B cell (primary cell): Measurements from ENCODE around the gene KCNT2. TPM values are rescaled to one million over a fixed set of nuclear protein-coding genes. Genes with fewer than 3 reads are reported as not detected.

Experiments
- ATAC-seq: fragments of 200-7000 bp; cut with Tn5 transposase; one replicate; pipeline ENCODE4 v1.10.0; 2021; ENCODE audit warnings: low read depth, mild to moderate bottlenecking, moderate number of reproducible peaks, moderate library complexity
- CTCF ChIA-PET: fragments of 350-600 bp; sonication (Branson Sonifier 250); formaldehyde crosslinking; loops from one replicate; lab custom pipeline; 2021; ENCODE audit warnings: antibody characterized with exemption, inconsistent platforms; lab: Charles Lee
- POLR2A ChIA-PET: fragments of 350-600 bp; sonication (Branson Sonifier 250); formaldehyde crosslinking; loops from one replicate; lab custom pipeline; 2021; ENCODE audit warnings: antibody characterized with exemption; lab: Charles Lee
- DNase-seq: peaks from one replicate; pipeline ENCODE4 v3.0.0; 2013
- H2AFZ ChIP-seq: 2 replicates; pipeline ENCODE4 v1.6.1; 2012; ENCODE audit warnings: mild to moderate bottlenecking, low read depth, low read length; ENCODE audit not compliant: insufficient read depth, poor library complexity, severe bottlenecking
- H3K27ac ChIP-seq, 2 donors: 1 replicate in 1 of 2; 2 replicates in 1 of 2; pipeline ENCODE4 v1.5.1; 2012 to 2013; ENCODE audit warnings: low read length in 2 of 2, mild to moderate bottlenecking in 2 of 2, moderate library complexity in 1 of 2
- H3K27me3 ChIP-seq, 4 experiments: fragments of 200-600 bp in 1 of 4; sonication (generic) in 1 of 4; replicated peaks in 1 of 4; 1 replicate in 2 of 4; 2 replicates in 2 of 4; pipeline versions ENCODE4 v1.6.1 to v1.7.0; 2013 to 2016; ENCODE audit warnings: low read length in 3 of 4, mild to moderate bottlenecking in 2 of 4, mixed read lengths in 1 of 4, moderate library complexity in 1 of 4; ENCODE audit not compliant: insufficient read depth in 4 of 4, control insufficient read depth in 3 of 4; ENCODE audit errors: control extremely low read depth in 1 of 4
- H3K36me3 ChIP-seq, 2 experiments: replicated peaks in 1 of 2; 1 replicate in 1 of 2; 2 replicates in 1 of 2; pipeline versions ENCODE4 v1.6.1 to v1.7.1; 2013; ENCODE audit warnings: low read length in 1 of 2; ENCODE audit not compliant: insufficient read depth in 2 of 2, control insufficient read depth in 1 of 2; ENCODE audit errors: control extremely low read depth in 1 of 2, extremely low read depth in 1 of 2
- H3K4me1 ChIP-seq, 2 donors: fragments of 200-600 bp in 1 of 2; sonication (generic) in 1 of 2; 1 replicate in 1 of 2; 2 replicates in 1 of 2; pipeline versions ENCODE4 v1.5.1 to v1.6.1; 2013 to 2017; ENCODE audit warnings: low read length in 2 of 2; ENCODE audit not compliant: control insufficient read depth in 2 of 2, insufficient read depth in 2 of 2
- H3K4me2 ChIP-seq: replicated peaks from 2 replicates; pipeline ENCODE3; 2012; ENCODE audit warnings: mild to moderate bottlenecking, low read depth, low read length; ENCODE audit not compliant: poor library complexity, severe bottlenecking
- H3K4me3 ChIP-seq, 5 experiments: fragments of 200-600 bp in 1 of 5; sonication (generic) in 1 of 5; 1 replicate in 3 of 5; 2 replicates in 2 of 5; pipeline versions ENCODE4 v1.5.1 to v1.7.0; 2011 to 2016; ENCODE audit warnings: low read length in 4 of 5, mild to moderate bottlenecking in 4 of 5, low read depth in 2 of 5, control low read depth in 1 of 5, moderate library complexity in 1 of 5; ENCODE audit not compliant: insufficient read depth in 1 of 5; ENCODE audit errors: control extremely low read depth in 1 of 5, extremely low read depth in 1 of 5
- H3K79me2 ChIP-seq: fragments of 200-600 bp; sonication (generic); one replicate; pipeline ENCODE4 v1.6.0; 2016; ENCODE audit warnings: low read length; ENCODE audit not compliant: control insufficient read depth, insufficient read depth
- H3K9ac ChIP-seq: fragments of 200-600 bp; sonication (generic); 2 replicates; pipeline ENCODE4 v1.6.1; 2017; ENCODE audit warnings: mild to moderate bottlenecking, low read length, moderate library complexity
- H3K9me3 ChIP-seq, 3 donors: one replicate each; pipeline versions ENCODE4 v1.6.1 to v1.7.1; 2013; ENCODE audit warnings: low read length in 2 of 3; ENCODE audit not compliant: control insufficient read depth in 2 of 3, insufficient read depth in 1 of 3; ENCODE audit errors: control extremely low read depth in 1 of 3
- H4K20me1 ChIP-seq: 2 replicates; pipeline ENCODE4 v1.6.0; 2012; ENCODE audit warnings: mild to moderate bottlenecking, low read length; ENCODE audit not compliant: insufficient read depth, control insufficient read depth, poor library complexity, severe bottlenecking
- H3K27ac Mint-ChIP-seq: one replicate; pipeline ENCODE4 v1.8.0; 2021; ENCODE audit warnings: mixed read lengths
- H3K27me3 Mint-ChIP-seq: one replicate; pipeline ENCODE4 v1.8.0; 2021; ENCODE audit warnings: mixed read lengths
- H3K4me1 Mint-ChIP-seq: one replicate; pipeline ENCODE4 v1.8.0; 2021; ENCODE audit warnings: mixed read lengths
- H3K4me3 Mint-ChIP-seq: one replicate; pipeline ENCODE4 v1.8.0; 2021; ENCODE audit warnings: mixed read lengths
- H3K9me3 Mint-ChIP-seq: one replicate; pipeline ENCODE4 v1.8.0; 2022; ENCODE audit warnings: mixed read lengths; ENCODE audit not compliant: insufficient read depth
- EZH2 ChIP-seq: IDR thresholded peaks from 2 replicates; pipeline ENCODE4 v1.6.1; 2012; ENCODE audit warnings: borderline replicate concordance, low read depth, mild to moderate bottlenecking, moderate library complexity, low read length; ENCODE audit not compliant: insufficient read depth, poor library complexity, severe bottlenecking
- WGBS: methylation state at CpG from one replicate; pipeline ENCODE4 v1.1.5; 2013; ENCODE audit warnings: missing lambda C conversion rate; ENCODE audit not compliant: insufficient coverage; 5-methylcytosine and 5-hydroxymethylcytosine counted together
- intact Hi-C: fragments of 100-400 bp; cut with micrococcal nuclease; formaldehyde crosslinking; loops from one replicate; pipeline ENCODE4 v1.10.0; 2022
- polyA plus RNA-seq: library from polyadenylated mRNA; depleted of rRNA; stranded (reverse); fragments of >200 nt; gene quantifications from 2 replicates; pipeline ENCODE4 v1.2.3, GENCODE V29; 2012
- total RNA-seq, 2 donors: library from RNA; stranded (reverse); fragments of 120-200 nt in 1 of 2; gene quantifications; 1 replicate in 1 of 2; 2 replicates in 1 of 2; pipeline versions ENCODE4 v1.2.3 to v1.2.4, GENCODE V29; 2013 to 2022
- TF ChIP-seq, protein P1 (sequence below): fragments of 200-600 bp; IDR thresholded peaks from one replicate; pipeline ENCODE4 v1.8.0; 2022; ENCODE audit warnings: antibody characterized with exemption, mild to moderate bottlenecking

KCNT2 gene
- total and polyA plus RNA-seq, 2 donors (not counting 1 experiment from before 2014, with no cell fraction given) = not detected

DNA sequence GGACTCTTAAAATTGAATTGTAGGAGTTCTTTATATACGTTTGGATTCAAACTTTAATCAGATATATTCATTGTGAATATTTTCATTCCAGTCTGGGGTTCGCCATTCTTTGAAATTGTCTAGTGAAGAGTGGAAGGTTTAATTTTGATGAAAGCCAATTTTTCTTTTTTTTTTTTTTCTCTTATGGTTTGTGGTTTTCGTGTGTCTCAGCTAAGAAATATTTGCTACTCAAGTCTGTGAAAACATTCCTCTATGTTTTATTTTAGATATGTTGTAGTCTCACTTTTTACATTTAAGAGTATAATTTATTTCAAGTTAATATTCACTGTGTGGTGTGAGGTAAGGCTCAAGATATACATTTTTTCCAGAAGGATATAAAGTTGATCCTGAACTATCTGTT is 220.5 kb downstream of the KCNT2 start:
- no peak for TF ChIP-seq EZH2
- TF ChIP-seq, protein P1, sequence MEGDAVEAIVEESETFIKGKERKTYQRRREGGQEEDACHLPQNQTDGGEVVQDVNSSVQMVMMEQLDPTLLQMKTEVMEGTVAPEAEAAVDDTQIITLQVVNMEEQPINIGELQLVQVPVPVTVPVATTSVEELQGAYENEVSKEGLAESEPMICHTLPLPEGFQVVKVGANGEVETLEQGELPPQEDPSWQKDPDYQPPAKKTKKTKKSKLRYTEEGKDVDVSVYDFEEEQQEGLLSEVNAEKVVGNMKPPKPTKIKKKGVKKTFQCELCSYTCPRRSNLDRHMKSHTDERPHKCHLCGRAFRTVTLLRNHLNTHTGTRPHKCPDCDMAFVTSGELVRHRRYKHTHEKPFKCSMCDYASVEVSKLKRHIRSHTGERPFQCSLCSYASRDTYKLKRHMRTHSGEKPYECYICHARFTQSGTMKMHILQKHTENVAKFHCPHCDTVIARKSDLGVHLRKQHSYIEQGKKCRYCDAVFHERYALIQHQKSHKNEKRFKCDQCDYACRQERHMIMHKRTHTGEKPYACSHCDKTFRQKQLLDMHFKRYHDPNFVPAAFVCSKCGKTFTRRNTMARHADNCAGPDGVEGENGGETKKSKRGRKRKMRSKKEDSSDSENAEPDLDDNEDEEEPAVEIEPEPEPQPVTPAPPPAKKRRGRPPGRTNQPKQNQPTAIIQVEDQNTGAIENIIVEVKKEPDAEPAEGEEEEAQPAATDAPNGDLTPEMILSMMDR = no peak
- Histone ChIP-seq H3K4me2 (no peak overlapping the region), H3K9ac (no peak overlapping the region), H4K20me1 (no peaks in the 10 kb centered on the region), H2AFZ (no peak overlapping the region), H3K9me3 (no peaks in the 10 kb centered on the region), H3K4me3 (no peak overlapping the region), H3K36me3 (no peaks in the 10 kb centered on the region), H3K79me2 (no peaks in the 10 kb centered on the region), H3K27me3 (no peaks in the 10 kb centered on the region), H3K4me1 (no peaks in the 10 kb centered on the region), H3K27ac (no peak overlapping the region)
- POLR2A ChIA-PET = no interaction called here
- CTCF ChIA-PET = no interaction called here
- Mint-ChIP-seq H3K9me3 (peaks cover 3% of the 10 kb centered on the region), H3K27me3 (no peaks in the 10 kb centered on the region), H3K4me1 (no peaks in the 10 kb centered on the region), H3K4me3 (no peak overlapping the region), H3K27ac (no peak overlapping the region)
- intact Hi-C loops = no loop called here
- no peak for ATAC-seq
- DNase-seq = no peak
- no CpG with 5 or more reads among the region's 3 CpGs for WGBS

DNA sequence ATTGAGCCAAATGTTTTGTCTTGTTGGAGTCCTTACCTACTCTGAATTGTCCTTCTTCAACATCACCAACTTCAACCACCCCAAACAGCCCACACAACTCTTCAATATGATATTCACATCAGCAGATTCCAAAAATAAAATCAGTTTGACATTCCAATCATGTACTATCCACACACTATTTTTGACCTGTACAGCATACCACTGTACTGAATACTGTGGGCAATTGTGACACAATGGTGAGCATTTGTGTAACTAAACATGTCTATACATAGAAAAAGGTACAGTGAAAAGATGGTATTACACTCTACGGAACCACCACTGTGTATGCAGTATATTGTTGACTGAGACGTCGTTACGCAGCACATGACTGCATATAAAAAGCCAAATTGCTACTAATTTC is 223.1 kb downstream of the KCNT2 start:
- H3K27ac Mint-ChIP-seq = no peak overlapping the region
- Histone ChIP-seq H3K27me3 (no peaks in the 10 kb centered on the region), H3K4me2 (no peak overlapping the region), H3K27ac (no peak overlapping the region), H2AFZ (no peak overlapping the region), H4K20me1 (no peaks in the 10 kb centered on the region), H3K36me3 (no peaks in the 10 kb centered on the region), H3K4me3 (no peak overlapping the region), H3K79me2 (no peaks in the 10 kb centered on the region), H3K9me3 (no peaks in the 10 kb centered on the region), H3K4me1 (no peaks in the 10 kb centered on the region), H3K9ac (no peak overlapping the region)
- POLR2A ChIA-PET = no interaction called here
- DNase-seq = no peak
- H3K4me3 Mint-ChIP-seq = no peak overlapping the region
- CTCF ChIA-PET = no interaction called here
- no CpG with 5 or more reads among the region's 4 CpGs for WGBS
- ATAC-seq = no peak
- no peaks in the 10 kb centered on the region for H3K27me3 Mint-ChIP-seq
- intact Hi-C loops = no loop called here
- H3K9me3 Mint-ChIP-seq = peaks cover 3% of the 10 kb centered on the region
- H3K4me1 Mint-ChIP-seq = no peaks in the 10 kb centered on the region
- TF ChIP-seq EZH2 = no peak
- TF ChIP-seq, protein P1 = no peak
